Kidney (tissue), 14 donors: ENCODE measurements around the gene SGPL1. TPM values are rescaled to one million over a fixed set of nuclear protein-coding genes. Genes with fewer than 3 reads are reported as not detected.
A peak's percentile ranks its signal among the peaks of the same experiment; 100 is the strongest.

Experiments used
- DNase-seq, 5 donors: peaks; one replicate each; pipeline ENCODE4 v3.0.0-alpha.2; 2013 to 2020
- FAIRE-seq: peaks from 2 replicates; lab custom pipeline; 2012; peaks lifted over from hg19 to GRCh38; lab: Jason Lieb, UNC
- H3K27ac ChIP-seq, 2 donors: one replicate each; pipeline ENCODE4 v1.7.0; 2013; ENCODE audit warnings: low read depth in 2 of 2, low read length in 2 of 2, inconsistent platforms in 1 of 2
- H3K27me3 ChIP-seq: one replicate; pipeline ENCODE4 v1.7.1; 2013; ENCODE audit warnings: low read length, inconsistent platforms; ENCODE audit not compliant: control insufficient read depth, insufficient read depth
- H3K36me3 ChIP-seq, 3 donors: one replicate each; pipeline versions ENCODE4 v1.7.0 to v1.7.1; 2013; ENCODE audit warnings: low read length in 3 of 3, control low read depth in 1 of 3, inconsistent platforms in 1 of 3; ENCODE audit not compliant: insufficient read depth in 3 of 3, control insufficient read depth in 2 of 3
- H3K4me1 ChIP-seq, 3 donors: one replicate each; pipeline versions ENCODE4 v1.7.0 to v1.7.1; 2013; ENCODE audit warnings: low read length in 3 of 3, inconsistent platforms in 1 of 3, low read depth in 1 of 3; ENCODE audit not compliant: control insufficient read depth in 2 of 3, insufficient read depth in 2 of 3
- H3K4me3 ChIP-seq, 3 donors: one replicate each; pipeline versions ENCODE4 v1.7.0 to v1.8.1; 2013; ENCODE audit warnings: low read length in 3 of 3, control low read depth in 1 of 3, inconsistent platforms in 1 of 3
- H3K9ac ChIP-seq, 3 donors: one replicate each; pipeline versions ENCODE4 v1.7.0 to v1.7.1; 2013; ENCODE audit warnings: low read length in 3 of 3, control low read depth in 1 of 3, inconsistent platforms in 1 of 3
- H3K9me3 ChIP-seq, 3 donors: one replicate each; pipeline versions ENCODE4 v1.7.0 to v1.7.1; 2013; ENCODE audit warnings: low read length in 3 of 3, control low read depth in 1 of 3, inconsistent platforms in 1 of 3; ENCODE audit not compliant: control insufficient read depth in 2 of 3, insufficient read depth in 1 of 3
- CTCF ChIP-seq: IDR thresholded peaks from 3 replicates; pipeline ENCODE4 v1.5.1; 2012; ENCODE audit warnings: mild to moderate bottlenecking, moderate library complexity, borderline replicate concordance; ENCODE audit not compliant: insufficient read depth; ENCODE audit errors: extremely low read depth
- intact Hi-C: fragments of 100-400 bp; cut with DNase I; formaldehyde crosslinking; loops from one replicate; pipeline ENCODE4 v1.11.1; 2022
- polyA plus RNA-seq: library from polyadenylated mRNA; stranded (reverse); fragments of 350-450 nt; fragmentation: Illumina TruSeq; extraction: RNeasy Lipid Tissue Mini Kit (QIAGEN cat#74804); gene quantifications from one replicate; pipeline ENCODE4 v1.2.3, GENCODE V29; 2014; ENCODE audit warnings: low read depth, low replicate concordance; ENCODE audit not compliant: insufficient read depth
- total RNA-seq: library from RNA; stranded (reverse); fragmentation: NEBNext Ultra II Directional; extraction: Animal tissue kit (Norgen Biotek cat#: 25700); gene quantifications from one replicate; pipeline ENCODE4 v1.2.1, GENCODE V29; 2021
- donor health status: control.
- donor health status: control.
- donor health status: control.
- donor health status: control.
- donor health status: control.
- donor health status: DM: yes; HTN: yes; CAD: no.
- donor health status: Normal renal cell carcinoma (clear cell type).

The SGPL1 gene
- total and polyA plus RNA-seq, 2 donors from 2014 or later = 13.5 to 105 TPM

DNA sequence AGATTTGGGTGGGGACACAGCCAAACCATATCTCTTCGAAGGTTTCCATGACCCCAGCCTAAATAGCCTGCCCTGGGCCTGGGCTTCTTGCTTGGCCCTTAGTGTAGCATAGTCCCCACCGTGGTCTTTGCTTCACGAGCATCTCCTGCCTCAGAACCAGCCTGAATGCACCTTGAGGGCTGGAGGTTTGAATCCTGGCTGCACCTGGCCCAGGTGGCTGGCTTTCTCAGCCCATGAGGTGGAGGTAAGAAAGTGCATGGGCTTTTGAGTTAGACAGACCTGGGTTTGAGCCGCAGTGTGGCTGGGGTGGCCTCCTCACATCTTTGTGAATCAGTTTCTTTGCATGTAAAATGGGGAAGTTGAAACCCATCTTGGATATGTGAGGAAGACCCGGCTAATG is 96.8 kb downstream of the SGPL1 start:
- DNase-seq = peak in 1 of 5 donors; percentile 16
- Histone ChIP-seq H3K27me3 (no peaks in the 10 kb centered on the region), H3K4me3 (no peak overlapping the region)

DNA sequence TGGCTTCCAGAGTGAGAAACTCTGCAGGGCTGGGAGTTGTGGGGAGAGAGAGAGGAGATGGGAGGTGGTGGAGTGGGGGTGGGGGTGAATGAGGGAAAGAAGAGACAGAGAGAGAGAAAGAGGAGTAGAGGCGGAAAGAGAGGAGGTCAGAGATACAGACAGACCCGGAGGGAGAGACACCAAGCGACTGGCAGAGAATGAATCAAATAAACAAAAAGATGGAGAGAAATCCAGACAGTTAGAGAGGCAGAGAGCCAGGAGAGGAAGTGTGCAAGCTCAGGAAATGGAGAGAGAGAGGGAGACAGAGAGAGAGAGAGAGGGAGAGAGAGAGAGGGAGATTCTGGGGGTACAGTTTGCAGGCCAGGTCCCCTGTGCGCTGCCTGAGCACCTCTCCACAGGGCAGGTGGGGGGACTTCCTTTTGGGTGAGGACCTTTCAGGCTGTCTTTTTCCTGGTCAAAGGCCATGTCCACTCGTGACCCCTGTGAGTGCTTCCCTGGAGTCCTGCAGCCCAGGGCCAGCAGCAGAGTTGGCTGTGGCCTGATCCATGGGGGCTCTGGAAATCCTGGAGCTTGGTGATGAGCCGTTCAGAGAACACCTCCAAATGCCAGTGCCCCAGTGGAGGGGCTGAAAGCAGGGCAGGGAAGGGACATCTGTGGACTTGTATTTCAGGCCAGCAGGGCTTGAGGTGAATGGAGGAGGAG is 97.6 kb downstream of the SGPL1 start:
- no peak for TF ChIP-seq CTCF

More for the DNA sequence above, 96.8 kb downstream of the SGPL1 start:
- Histone ChIP-seq H3K36me3 (no peaks in the 10 kb centered on the region), H3K27ac (no peak overlapping the region), H3K9me3 (no peaks in the 10 kb centered on the region), H3K4me1 (no peaks in the 10 kb centered on the region), H3K9ac (no peak overlapping the region)
- FAIRE-seq = no peak
- intact Hi-C loops = loop anchor here (10.0 kb wide), 1 partner anchor 372 kb away; no protein-coding TSS in a partner anchor
- TF ChIP-seq CTCF = no peak

GRCh38 chr10:70913893-70914240 is 98.1 kb downstream of the SGPL1 start:
- Histone ChIP-seq H3K9ac (no peak overlapping the region), H3K4me1 (no peaks in the 10 kb centered on the region), H3K27me3 (no peaks in the 10 kb centered on the region), H3K36me3 (no peaks in the 10 kb centered on the region), H3K27ac (no peak overlapping the region), H3K4me3 (no peak overlapping the region), H3K9me3 (no peaks in the 10 kb centered on the region)
- DNase-seq (no peak), FAIRE-seq (no peak)
- intact Hi-C loops = loop anchor here (10.0 kb wide), 1 partner anchor 371 kb away; no protein-coding TSS in a partner anchor
- no peak for TF ChIP-seq CTCF

More for the DNA sequence above, 97.6 kb downstream of the SGPL1 start:
- H3K27me3 ChIP-seq = no peaks in the 10 kb centered on the region
- H3K4me3 ChIP-seq = no peak overlapping the region
- no peaks in the 10 kb centered on the region for H3K9me3 ChIP-seq
- H3K9ac ChIP-seq = no peak overlapping the region
- no peak for FAIRE-seq
- DNase-seq = peak in 1 of 5 donors; percentile 51
- H3K36me3 ChIP-seq = no peaks in the 10 kb centered on the region
- no peak overlapping the region for H3K27ac ChIP-seq
- intact Hi-C loops = loop anchor here (10.0 kb wide), 1 partner anchor 371 kb away; no protein-coding TSS in a partner anchor
- H3K4me1 ChIP-seq = no peaks in the 10 kb centered on the region
